Activated T-helper 9 cell treated with anti-CD3 and anti-CD28 coated beads, Interleukin-2, amount 50 U/mL, for 16 hours (primary cell): ENCODE measurements around the gene TMOD2.

Experiments
- DNase-seq: peaks from one replicate; pipeline ENCODE4 v3.0.0-alpha.2; 2020; ENCODE audit warnings: low read depth

The TMOD2 gene

GRCh38 chr15:51736069-51736468 lies 15.3 kb upstream of the TMOD2 start:
- DNase-seq: no peak

DNA sequence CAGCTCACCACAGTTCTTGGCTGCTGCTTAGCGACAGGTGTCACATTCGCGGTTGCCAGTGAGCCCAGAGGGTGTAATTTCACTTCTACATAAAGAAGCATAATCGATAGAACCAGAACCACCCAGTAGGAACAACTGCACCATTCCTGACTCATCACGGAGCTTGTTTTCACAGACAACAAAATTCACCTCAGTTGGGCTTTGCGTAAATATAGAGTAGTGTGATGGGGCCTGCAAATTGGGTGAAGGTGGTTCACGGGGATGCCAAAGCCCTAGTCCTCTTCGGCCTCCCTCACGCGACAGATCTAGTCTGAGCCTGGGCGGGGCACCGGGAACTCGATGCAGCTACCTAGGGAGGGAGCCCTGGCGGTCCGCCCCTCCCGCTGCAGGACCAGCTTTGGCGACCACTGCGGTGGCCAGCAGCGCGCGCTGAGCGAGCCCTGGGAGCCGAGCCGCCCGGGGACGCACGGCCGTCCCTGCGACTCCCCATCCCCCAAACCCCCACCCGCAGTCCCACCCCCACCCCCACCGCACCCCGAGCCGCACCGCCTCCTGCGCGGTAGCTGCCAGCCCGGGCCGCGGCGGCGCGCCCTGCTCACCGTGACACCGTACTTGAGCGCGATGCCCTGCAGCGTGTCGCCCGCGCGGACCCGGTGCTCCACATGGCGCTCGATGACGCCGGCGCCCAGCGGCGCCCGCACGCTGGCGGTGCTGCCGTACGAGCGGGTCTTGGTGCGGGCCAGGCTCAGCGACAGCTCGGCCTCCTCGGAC lies 14.5 kb upstream of the TMOD2 start:
- DNase-seq: peak; percentile 43

DNA sequence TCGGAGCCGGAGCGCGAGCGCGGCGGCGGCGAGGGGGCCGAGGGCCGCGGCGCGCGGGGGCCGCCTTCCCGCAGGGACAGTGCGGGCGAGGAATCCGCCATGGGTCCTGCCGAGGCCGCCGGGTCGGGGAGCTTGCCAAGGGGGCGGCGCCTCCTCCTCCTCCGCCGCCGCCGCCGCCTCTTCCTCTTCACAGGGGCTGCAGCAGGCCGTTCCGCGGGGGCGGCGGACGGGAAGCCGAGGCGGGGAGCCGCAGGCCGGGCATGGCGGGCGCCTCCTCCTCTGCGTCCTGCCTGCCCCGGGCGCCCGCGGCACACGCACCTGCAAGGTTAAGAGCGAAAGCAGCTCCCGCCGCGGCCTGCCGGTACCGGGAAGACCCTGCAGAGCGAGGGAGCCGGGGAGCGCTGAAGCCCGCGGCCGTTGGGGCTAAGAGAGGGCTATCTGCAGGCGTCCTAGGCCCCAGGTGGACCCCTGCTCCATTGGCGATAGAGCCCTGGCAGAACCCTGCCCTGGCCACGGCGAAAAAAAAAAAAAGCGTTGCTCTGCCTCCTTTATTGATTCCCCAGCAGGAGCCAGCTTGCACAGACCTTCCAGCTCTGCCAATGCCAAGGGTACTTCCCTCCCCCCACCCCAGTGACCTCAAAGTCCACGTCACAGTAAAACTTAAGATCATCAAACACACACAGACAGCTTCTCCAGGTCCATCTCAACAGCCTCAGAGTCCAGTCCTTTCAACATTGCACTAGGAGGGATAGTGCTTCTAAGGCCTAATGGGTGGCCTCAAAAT lies 13.7 kb upstream of the TMOD2 start, which contains the start of gene LYSMD2:
Gene LYSMD2 (minus strand): TSS at position 134 of the 784 bp plus-strand sequence. CDS start 33 bp downstream, at position 101.
- DNase-seq: peak; percentile 63

- DNase-seq: no peak
Measured at GRCh38 chr15:51738553-51738952, 12.8 kb upstream of the TMOD2 start.

- no peak for DNase-seq
Measured at GRCh38 chr15:51739061-51739712, 12.2 kb upstream of the TMOD2 start.

GRCh38 chr15:51749307-51749706 lies 2.1 kb upstream of the TMOD2 start:
- DNase-seq: no peak

DNA sequence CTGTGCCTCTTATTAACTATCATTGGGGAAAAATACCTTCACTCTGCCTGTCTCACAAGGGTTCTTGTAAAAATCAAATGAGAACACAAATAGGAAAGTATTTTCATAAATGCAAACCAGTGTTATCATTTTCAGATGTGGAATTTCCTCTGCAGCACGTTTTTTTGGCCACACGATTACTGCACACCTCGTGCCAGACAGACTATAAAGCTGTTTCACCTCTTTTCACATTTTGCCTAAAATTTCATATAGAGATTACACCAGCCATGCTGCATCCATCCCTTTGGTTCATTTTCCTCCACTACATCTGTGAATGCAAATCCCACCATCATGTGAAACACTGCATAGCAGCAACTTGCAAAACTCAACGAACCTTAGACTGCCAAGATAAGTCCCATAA lies 1.2 kb upstream of the TMOD2 start:
- no peak for DNase-seq

GRCh38 chr15:51751697-51752683 lies 593 bp downstream of the TMOD2 start:
- DNase-seq: no peak

- DNase-seq: no peak
Measured at GRCh38 chr15:51752888-51753287, 1.5 kb downstream of the TMOD2 start.

- DNase-seq: no peak
Measured at GRCh38 chr15:51754267-51754666, 2.9 kb downstream of the TMOD2 start.

GRCh38 chr15:51755790-51756189 lies 4.4 kb downstream of the TMOD2 start:
- no peak for DNase-seq

DNA sequence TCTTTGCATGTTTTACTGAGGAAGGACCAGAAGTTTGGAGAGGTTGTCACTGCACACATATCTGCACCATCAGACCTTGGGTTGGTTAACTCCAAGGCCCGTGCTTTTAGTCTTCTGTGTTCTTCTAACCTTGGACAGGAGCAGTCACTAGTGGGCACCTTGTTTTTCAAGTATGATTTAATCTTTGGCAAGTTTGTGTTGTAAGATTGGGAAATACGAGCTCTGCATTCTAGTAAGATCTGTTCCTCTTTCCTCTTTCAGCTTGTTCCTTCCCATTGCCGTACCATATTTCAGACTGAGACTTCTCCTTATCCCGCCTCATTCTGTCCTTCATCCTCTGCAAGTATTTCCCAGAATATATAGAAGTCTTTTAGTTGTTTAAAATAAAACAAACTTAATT lies 5.1 kb downstream of the TMOD2 start:
- no peak for DNase-seq

DNA sequence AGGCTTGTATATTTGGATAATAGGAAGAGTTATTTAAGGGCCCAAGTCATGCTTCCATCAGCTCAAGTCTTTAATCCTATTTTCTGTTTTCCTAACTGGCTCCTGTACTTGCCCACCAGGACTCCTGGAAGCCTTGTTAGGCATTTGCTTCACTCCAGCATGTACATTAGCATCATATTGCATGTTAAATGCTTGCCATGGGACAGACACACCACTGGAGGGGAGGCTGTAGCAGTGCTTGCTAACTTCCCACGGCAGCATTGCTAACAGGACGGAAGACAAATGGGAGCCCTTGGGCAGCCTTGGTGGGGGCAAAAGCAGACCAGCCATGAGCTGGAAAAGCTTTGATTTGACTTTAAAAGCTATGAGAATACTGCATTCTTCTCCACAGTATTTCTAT lies 6.1 kb downstream of the TMOD2 start:
- no peak for DNase-seq

- no peak for DNase-seq
Measured at GRCh38 chr15:51758645-51759044, 7.2 kb downstream of the TMOD2 start.

DNA sequence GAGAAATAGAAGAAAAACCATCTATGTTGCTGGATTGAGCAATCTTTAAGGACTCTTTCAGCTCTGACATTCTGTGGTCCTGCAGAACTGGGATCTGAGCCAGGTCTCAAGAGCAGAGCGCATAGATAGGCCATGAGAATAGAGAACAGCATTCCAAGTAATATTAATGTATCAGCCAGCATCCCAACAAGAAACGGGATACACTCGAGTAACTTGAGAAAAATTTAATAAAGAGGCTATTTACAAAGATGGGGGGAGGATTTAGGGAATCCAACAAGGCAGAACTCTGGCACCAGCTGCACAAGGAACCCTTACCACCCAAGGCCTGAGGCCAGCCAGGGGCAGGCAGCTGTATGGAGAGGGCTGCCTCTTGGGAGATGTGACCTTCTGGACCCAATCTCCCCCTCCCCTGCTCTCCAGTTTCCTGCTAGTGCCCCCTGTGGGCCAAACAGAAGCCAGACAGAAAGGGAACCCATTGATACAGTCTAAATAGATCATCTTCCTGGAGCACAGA lies 8.2 kb downstream of the TMOD2 start:
- no peak for DNase-seq

DNA sequence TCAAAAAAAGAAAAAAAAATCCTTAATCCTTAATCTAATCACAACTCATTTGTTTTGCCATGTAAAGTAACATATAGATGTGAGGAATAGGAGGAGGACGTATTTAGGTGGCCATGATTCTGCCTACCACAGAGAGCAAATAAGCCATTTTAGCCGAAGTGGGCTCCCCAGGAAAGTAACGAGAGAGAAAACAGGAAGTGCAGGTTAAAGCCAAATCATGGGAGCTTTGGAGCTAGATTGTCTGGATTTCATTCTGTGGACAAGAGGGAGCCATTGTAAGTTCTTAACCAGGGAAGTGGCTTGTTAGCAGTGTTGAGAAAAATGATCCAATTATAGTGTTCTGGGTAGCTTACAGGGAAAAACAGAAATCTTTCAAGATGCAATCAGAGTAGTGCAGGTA lies 9.4 kb downstream of the TMOD2 start:
- DNase-seq: no peak

DNA sequence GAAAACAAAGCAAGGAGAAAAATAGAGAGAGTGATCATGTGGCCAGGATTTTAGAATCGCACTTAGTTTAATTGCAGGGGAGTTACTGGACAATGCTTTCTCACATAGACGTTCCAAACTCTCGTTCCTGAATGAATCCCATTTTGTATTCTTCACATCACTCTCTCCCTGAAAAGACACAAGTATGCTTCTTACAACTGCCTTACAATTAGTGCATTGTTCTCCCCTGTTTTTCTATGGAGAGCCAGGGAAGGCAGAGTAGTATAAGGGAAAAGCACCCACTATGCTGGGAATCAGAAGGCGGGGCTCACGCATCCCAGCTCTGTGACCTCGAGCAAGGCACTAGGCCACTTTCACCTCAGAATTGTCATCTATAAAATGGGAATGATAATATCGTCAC lies 14.4 kb downstream of the TMOD2 start:
- no peak for DNase-seq

DNA sequence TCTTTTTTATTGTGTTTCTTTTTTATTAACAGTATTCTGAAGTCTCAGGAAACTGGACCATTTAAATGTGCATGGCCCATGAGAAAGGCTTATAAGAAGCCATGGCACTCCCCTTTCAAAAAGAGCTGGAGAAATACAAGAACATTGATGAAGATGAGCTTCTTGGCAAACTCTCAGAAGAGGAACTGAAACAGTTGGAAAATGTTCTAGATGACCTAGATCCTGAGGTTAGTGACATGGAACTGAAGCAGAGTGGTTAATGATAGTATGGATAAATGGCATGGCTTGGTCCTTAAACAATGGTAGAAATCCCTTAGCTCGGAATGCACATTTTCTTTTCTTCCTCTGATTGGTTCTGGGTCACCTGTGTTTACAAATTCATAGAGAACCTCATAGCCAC lies 14.9 kb downstream of the TMOD2 start:
- no peak for DNase-seq

DNA sequence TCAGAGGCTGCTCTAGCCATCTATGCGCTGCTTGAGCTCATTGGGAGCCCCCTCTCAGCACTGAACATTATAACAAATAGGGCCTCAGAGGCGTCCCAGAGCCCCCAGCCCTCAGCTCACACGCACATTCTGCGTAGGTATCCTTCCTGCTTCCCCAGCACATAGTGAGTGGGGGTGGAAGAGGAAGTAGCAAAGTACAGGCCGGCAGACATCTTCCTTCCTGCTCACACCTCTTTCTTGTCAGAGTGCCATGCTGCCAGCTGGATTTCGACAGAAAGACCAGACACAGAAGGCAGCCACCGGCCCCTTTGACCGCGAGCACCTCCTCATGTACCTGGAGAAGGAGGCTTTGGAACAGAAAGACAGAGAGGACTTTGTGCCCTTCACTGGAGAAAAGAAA lies 16.6 kb downstream of the TMOD2 start:
- no peak for DNase-seq

- DNase-seq: no peak
Measured at GRCh38 chr15:51770902-51771301, 19.5 kb downstream of the TMOD2 start.

DNA sequence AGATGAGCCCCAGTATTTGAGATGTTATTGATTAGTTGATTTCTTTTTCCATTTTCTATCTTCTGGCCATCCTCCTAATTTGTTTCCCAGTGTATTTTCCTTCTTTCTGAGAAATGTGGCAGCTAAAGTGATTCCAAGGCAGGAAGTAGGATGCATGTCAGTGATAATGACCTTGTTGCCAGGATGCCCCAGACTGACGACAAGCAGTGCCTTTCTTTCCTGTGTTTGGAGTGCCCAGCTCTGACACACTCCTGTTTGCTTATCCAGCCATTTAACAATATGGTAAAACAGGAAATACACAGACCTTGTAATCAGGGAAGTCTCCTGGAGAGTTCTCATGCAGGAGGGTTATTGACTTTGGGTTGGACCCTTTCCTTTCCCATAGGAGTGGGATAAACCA lies 20.4 kb downstream of the TMOD2 start:
- no peak for DNase-seq
